NCI-H526 (cell line): ENCODE data around the gene PUDP.
"Not testable (repeated sequence)": the region's sequence is repeated elsewhere in the genome, so short reads cannot be mapped to it uniquely, and the experiment has no call there.

ENCODE experiments used
- DNase-seq, 2 experiments: peaks; one replicate each; lab custom pipeline; 2025; lab: John Stamatoyannopoulos, UW

PUDP gene

DNA sequence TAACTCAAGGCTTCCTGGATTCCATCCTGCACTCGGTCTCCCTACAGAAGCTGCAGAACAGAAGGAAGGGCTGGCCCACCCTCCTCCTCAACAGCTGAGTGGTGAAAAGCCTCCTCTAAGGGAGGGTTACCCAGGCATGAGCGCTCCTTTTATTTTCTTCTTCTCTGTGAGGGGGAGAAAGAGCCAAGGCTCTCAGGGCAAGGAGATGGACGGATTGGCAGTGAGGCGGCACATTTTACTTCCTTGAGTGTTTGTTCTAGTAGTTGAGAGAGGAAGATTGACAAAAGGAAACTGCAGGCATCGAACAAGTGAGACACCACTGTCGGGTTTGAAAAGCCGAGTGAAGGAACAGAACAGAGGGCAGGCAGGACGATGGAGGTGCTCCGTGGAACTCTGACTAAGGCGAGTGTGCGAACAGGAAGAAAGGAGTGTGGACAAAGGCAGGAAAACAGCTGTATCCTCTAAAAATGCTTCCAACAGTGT, 38.9 kb downstream of the PUDP start:
- no peak for DNase-seq

DNA sequence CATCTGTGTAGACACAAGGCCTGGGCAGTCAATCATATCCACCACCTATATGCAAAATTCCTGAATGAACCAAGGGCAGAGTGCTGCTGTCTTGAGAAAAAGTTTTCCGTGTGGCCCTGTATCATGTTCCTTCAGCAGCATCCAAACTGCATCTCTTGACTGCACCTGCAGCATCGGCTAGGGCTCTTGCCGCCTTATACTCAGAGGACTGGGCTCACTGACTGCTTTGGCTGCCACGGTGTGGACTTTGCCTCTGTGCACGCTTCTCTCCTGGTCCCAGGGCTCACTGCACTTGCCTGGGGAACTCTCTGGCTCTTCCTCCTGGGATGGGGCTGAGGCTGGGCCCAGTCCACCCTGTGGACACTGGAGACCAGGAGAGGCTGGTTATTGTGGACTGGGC, 39.9 kb downstream of the PUDP start:
- DNase-seq: peak in 1 of 2 experiments; percentile 36

- no peak for DNase-seq
Measured at GRCh38 chrX:7106649-7107048, 41.3 kb downstream of the PUDP start.

GRCh38 chrX:7102119-7102518, 45.8 kb downstream of the PUDP start:
- DNase-seq: no peak

DNA sequence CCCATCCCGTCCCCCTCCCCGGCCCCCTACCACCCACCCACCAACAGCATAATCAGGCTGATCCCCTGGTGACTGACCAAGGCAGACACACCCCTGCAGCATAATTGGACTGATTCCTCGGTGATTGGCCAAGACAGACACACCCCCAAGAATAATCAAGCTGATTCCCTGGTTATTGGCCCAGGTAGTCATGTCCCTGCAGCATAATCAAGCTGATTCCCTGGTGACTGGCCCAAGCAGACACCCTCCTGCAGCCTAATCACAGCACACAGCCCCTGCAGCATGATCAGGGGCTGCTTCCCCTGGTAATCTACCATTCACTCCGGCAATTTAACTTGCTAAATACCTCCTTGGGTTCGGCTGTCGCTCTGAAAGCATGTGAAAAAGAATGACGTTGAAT, 47.9 kb downstream of the PUDP start:
- no peak for DNase-seq

- not testable (repeated sequence) for DNase-seq
Measured at GRCh38 chrX:7095657-7096056, 52.3 kb downstream of the PUDP start.

DNA sequence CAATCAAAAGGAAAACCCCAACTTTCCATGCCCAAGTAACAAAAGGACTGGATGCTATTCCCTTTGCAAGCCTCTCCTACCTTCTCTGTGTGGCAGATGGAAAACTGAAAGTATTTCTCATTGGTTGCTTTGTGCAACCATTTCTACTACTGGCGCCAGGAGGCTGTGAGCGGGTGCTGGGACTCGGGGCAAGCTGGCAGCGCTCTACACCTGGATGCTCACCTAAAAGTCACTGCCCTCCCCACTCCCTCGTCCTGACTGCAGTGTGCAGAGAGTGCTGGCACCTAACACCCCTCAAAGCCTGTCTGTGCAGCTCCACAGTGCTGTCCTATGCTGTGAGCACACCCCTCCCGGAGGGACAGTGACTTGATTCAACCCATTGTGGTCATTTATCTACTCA, 54.6 kb downstream of the PUDP start:
- DNase-seq: no peak

DNA sequence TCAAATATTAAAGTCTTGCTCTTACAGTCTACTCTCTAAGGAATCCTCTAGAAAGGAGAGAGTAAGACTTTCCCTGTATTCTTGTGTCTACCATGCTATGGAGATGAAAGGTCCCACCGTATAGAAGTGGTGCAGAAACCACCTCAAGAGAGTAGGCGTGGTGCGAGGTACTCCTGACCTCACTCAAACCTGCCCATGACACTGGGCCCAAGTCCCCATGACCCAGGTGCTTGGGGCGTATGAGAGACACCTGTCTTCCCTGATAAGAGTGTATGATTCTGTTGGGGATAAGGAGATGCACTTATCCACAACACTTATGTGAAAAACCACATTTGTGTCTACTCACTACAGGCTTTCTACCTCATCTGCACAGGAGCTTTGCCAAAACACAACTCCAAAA, 55.4 kb downstream of the PUDP start:
- no peak for DNase-seq

- DNase-seq: no peak
Measured at GRCh38 chrX:7091923-7092322, 56.0 kb downstream of the PUDP start.

GRCh38 chrX:7090641-7091040, 57.3 kb downstream of the PUDP start:
- DNase-seq: no peak

DNA sequence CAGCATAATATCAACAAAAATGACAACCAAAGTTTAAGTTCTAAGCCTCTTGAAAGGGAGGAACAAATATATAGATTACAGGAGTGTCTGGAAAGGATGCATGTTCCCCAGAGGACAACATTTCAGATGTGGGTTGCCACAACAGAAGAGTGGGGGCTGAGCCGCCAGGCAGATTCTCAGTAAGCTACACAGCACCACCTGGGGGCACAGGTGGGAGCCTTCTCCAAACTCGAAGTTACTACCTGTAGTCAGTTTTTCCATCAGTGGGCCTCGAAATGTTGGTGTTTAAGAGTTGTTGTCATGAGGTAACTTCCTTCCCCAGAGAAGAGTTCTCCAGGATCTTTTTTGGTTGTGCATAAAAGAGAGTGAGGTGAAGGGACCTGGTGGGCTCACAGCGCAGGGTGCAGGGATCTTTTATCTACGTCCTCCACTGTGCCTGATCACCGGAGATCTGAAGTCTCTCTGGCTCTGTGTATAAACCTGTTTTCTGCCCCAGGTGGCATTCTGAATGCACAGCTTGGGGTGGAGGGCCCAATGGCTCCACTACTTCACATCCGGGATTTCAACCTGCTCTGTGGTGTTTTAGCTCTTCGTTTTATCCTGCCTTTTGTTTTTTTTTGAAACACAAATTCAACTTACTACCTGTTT, 58.9 kb downstream of the PUDP start:
- peak in 1 of 2 experiments; percentile 48 for DNase-seq

GRCh38 chrX:7086384-7086783, 61.6 kb downstream of the PUDP start:
- no peak for DNase-seq

- DNase-seq: no peak
Measured at GRCh38 chrX:7085879-7086278, 62.1 kb downstream of the PUDP start.

GRCh38 chrX:7084841-7085240, 63.1 kb downstream of the PUDP start:
- DNase-seq: no peak

GRCh38 chrX:7083468-7084396, 64.2 kb downstream of the PUDP start:
- no peak for DNase-seq

DNA sequence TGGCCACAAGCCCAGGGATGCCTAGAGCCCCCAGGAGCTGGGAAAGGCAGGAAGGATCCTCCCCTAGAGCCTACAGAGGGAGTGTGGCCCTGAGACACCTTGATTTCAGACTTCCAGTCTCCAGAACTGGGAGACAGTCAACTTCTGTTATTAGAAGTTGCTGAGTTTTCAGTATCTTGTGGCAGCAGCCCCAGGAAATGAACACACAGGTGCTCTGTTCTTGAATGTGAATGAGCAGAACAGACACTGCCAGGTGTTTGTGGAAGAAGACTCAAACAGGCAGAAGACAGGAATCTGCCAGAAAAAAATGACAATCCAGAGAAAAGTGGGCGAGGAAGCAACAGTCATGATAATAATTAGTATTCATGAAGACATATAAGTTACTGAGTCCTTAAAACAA, 64.9 kb downstream of the PUDP start:
- DNase-seq: no peak

- DNase-seq: no peak
Measured at GRCh38 chrX:7082556-7082955, 65.4 kb downstream of the PUDP start.

DNA sequence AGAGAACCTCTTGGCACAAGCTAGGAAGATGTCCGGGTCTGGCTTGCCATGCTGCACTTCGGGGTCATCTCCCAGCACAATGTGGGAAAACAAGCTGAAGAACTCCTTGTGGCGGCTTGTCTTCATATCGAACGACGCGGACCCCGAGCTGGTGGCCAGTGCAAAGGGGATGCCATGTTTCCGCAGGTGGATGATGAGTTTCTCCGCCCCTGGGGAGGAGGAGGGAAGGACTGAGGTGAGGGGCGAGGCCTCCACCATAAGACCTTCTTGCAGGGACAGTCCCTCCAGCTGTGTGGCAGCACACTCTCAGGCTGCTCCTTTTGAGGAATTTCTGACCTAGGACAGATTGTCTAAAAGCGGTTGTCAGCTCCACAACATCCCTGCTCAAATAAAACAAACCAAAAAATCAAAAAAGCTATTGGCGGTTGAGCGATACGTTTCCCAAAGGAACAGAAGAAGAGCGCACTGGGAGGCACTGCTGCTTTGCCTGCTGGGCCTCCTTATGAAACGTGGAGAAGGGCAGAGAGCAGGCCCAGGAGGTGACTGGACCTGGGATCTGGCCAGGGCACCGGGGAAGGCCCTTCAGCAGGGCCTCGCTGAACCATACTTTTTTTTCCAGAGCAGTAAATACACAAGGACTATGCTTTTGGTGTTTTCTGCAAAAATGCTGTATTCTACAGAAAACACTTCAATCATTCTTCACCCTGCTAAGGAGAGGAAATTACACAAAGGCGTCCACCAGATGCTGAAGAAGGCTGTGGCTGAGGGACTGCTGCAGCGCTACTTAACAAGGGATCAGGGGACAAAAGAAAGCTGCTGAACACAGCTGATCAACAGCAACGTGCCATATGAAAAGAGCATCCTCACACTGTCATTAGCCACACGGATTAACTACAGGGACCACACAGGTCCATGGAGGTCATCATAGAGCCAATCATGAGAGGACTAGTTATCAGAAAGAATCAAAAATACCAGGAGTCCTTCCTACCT, 70.4 kb downstream of the PUDP start:
- no peak for DNase-seq

DNA sequence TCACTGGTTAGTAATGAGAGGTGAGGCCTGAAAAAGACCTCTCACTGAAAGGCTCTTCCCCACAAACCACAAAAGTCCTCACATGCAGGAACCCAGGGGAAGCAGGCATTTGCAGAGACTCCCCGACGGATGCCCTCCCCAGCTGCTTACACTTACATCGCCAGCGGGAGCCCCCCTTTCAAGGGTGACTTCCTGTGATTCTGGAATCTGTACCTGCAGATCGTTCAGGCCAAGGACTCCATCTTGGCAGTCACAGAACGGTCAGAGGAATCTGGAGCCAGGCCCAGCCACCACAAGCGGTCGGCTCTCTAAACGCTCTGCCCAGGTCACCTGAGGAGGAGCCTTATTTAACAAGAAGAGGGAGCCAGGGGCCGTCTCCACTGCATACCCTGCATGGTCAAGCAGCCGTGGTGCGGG, 71.7 kb downstream of the PUDP start:
- no peak for DNase-seq

- DNase-seq: no peak
Measured at GRCh38 chrX:7074908-7075204, 73.1 kb downstream of the PUDP start.

DNA sequence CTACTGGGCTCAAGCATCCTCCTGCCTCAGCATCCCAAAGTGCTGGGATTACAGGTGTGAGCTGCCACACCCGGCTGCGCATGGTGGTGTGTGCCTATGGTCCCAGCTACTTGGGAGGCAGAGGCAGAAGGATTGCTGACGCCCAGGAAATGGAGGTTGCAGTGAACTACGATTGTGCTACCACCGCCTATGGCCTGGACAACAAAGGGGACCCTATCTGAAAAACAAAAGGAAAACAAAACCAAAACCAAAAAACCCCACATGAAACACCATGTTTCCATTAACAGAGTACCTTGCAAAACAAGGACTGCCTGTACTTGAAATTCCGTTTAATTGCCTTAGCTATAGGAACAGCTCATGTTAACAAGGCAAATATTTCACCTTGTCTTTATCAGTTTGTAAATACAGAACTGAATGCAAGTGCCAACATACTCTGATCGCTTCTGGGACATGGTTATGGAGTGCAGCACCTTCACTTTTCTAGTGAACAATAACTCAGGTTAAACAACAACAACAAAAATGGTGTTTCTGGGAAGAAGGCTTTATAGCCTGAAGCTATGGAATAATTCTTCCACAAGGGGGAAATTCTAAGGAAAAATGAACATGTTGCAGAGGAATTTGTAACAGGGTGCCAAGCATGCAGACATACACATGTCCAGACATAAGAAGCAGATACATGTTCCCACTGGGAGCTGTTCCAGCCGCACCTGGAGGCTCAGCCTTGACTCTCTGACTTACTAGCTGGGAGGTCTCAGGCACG, 73.6 kb downstream of the PUDP start:
- DNase-seq: no peak

GRCh38 chrX:7073336-7073735, 74.6 kb downstream of the PUDP start:
- no peak for DNase-seq
